ENCODE measurements around the gene KCNG2. TPM values are rescaled to one million over a fixed set of nuclear protein-coding genes. Genes with fewer than 3 reads are reported as not detected.

KCNG2 gene
- total RNA-seq, 4 donors from 2014 or later = 0.55 TPM; not detected in 3

- no peaks in the 10 kb centered on the region for H3K9me3 ChIP-seq
- ATAC-seq (no peak), DNase-seq (no peak)
- no peak overlapping the region for H3K4me3 ChIP-seq
- in situ Hi-C loops (cut with MboI; ENCODE audit: low sequenced_read_pairs in 4 of 4) = no loop called here
- no peaks in the 10 kb centered on the region for H3K27me3 ChIP-seq
- peaks cover 0 to 30% of the 10 kb centered on the region in 2 donors for H3K36me3 ChIP-seq
- no peak for TF ChIP-seq POLR2A (IDR thresholded peaks at IDR 0.05)
- TF ChIP-seq CTCF (IDR thresholded peaks at IDR 0.05 in 4 of 5, conservative IDR thresholded peaks at IDR 0.05 in 1 of 5) = no peak
- intact Hi-C loops (cut with DNase I; ENCODE audit: low total_unique reads) = no loop called here
- no peak overlapping the region for H3K27ac ChIP-seq
- no peaks in the 10 kb centered on the region for H3K4me1 ChIP-seq
Observed at GRCh38 chr18:79753391-79753851, 44.3 kb upstream of the KCNG2 start.

GRCh38 chr18:79754022-79754761 is 43.5 kb upstream of the KCNG2 start:
- no peak overlapping the region for H3K4me3 ChIP-seq
- H3K27me3 ChIP-seq = no peaks in the 10 kb centered on the region
- intact Hi-C loops (cut with DNase I; ENCODE audit: low total_unique reads) (no loop called here), in situ Hi-C loops (cut with MboI; ENCODE audit: low sequenced_read_pairs in 4 of 4) (no loop called here)
- TF ChIP-seq CTCF (IDR thresholded peaks at IDR 0.05 in 4 of 5, conservative IDR thresholded peaks at IDR 0.05 in 1 of 5) (no peak), POLR2A (IDR thresholded peaks at IDR 0.05) (no peak)
- H3K9me3 ChIP-seq = no peaks in the 10 kb centered on the region
- no peak for DNase-seq
- peaks cover 0 to 30% of the 10 kb centered on the region in 2 donors for H3K36me3 ChIP-seq
- H3K4me1 ChIP-seq = no peaks in the 10 kb centered on the region
- no peak overlapping the region for H3K27ac ChIP-seq
- no peak for ATAC-seq

GRCh38 chr18:79754831-79755351 is 42.8 kb upstream of the KCNG2 start:
- ATAC-seq = no peak
- no peak for DNase-seq
- H3K27ac ChIP-seq = no peak overlapping the region
- in situ Hi-C loops (cut with MboI; ENCODE audit: low sequenced_read_pairs in 4 of 4) (no loop called here), intact Hi-C loops (cut with DNase I; ENCODE audit: low total_unique reads) (no loop called here)
- no peak overlapping the region for H3K4me3 ChIP-seq
- peaks cover 0 to 30% of the 10 kb centered on the region in 2 donors for H3K36me3 ChIP-seq
- no peaks in the 10 kb centered on the region for H3K9me3 ChIP-seq
- no peaks in the 10 kb centered on the region for H3K4me1 ChIP-seq
- TF ChIP-seq POLR2A (IDR thresholded peaks at IDR 0.05) = no peak
- no peak for TF ChIP-seq CTCF (IDR thresholded peaks at IDR 0.05 in 4 of 5, conservative IDR thresholded peaks at IDR 0.05 in 1 of 5)
- no peaks in the 10 kb centered on the region for H3K27me3 ChIP-seq

GRCh38 chr18:79755496-79756142 is 42.1 kb upstream of the KCNG2 start:
- intact Hi-C loops (cut with DNase I; ENCODE audit: low total_unique reads) = no loop called here
- ATAC-seq (no peak), DNase-seq (no peak)
- no peak for TF ChIP-seq CTCF (IDR thresholded peaks at IDR 0.05 in 4 of 5, conservative IDR thresholded peaks at IDR 0.05 in 1 of 5)
- no peak for TF ChIP-seq POLR2A (IDR thresholded peaks at IDR 0.05)
- in situ Hi-C loops (cut with MboI; ENCODE audit: low sequenced_read_pairs in 4 of 4) = no loop called here
- H3K36me3 ChIP-seq = peaks cover 0 to 30% of the 10 kb centered on the region in 2 donors
- no peak overlapping the region for H3K4me3 ChIP-seq
- no peak overlapping the region for H3K27ac ChIP-seq
- no peaks in the 10 kb centered on the region for H3K27me3 ChIP-seq
- no peaks in the 10 kb centered on the region for H3K9me3 ChIP-seq
- H3K4me1 ChIP-seq = no peaks in the 10 kb centered on the region
